PC-9 (cell line): Measurements from ENCODE around the gene MAN1B1.

ENCODE experiments used
- EZH2 ChIP-seq: fragments of 200-600 bp; sonication (generic); IDR thresholded peaks from 2 replicates; pipeline ENCODE4 v1.8.0; 2017; ENCODE audit warnings: antibody characterized with exemption, low read depth
- TF ChIP-seq, protein P1 (sequence below): fragments of 200-600 bp; sonication (generic); conservative IDR thresholded peaks from 2 replicates; pipeline ENCODE4 v1.6.1; 2017; ENCODE audit warnings: mixed run types, antibody characterized with exemption, mild to moderate bottlenecking, moderate library complexity

DNA sequence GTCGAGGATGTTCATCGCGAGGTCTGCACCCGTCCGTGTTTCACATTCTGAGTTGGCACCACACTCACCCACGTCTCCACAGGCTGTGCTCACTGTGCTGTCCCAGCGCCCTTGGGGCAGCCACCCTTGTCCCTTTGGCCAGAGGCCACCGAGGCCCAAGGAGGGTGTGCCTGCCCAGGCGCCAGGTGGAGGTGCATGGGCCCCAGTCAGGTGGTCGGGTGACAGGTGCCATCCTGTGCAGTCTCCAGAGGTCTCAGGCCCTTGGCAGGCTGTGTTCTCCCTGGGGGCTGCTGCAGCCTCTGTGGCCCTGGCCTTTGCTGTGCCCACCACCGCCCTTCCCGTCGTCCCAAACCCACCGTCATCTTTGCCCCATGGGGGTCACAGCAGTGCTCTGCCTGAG, 12.4 kb downstream of the MAN1B1 start:
- TF ChIP-seq, protein P1, sequence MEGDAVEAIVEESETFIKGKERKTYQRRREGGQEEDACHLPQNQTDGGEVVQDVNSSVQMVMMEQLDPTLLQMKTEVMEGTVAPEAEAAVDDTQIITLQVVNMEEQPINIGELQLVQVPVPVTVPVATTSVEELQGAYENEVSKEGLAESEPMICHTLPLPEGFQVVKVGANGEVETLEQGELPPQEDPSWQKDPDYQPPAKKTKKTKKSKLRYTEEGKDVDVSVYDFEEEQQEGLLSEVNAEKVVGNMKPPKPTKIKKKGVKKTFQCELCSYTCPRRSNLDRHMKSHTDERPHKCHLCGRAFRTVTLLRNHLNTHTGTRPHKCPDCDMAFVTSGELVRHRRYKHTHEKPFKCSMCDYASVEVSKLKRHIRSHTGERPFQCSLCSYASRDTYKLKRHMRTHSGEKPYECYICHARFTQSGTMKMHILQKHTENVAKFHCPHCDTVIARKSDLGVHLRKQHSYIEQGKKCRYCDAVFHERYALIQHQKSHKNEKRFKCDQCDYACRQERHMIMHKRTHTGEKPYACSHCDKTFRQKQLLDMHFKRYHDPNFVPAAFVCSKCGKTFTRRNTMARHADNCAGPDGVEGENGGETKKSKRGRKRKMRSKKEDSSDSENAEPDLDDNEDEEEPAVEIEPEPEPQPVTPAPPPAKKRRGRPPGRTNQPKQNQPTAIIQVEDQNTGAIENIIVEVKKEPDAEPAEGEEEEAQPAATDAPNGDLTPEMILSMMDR = no peak
- no peak for TF ChIP-seq EZH2
